Epithelial cell of esophagus (primary cell): Measurements from ENCODE around the gene WWC2.

ENCODE experiments used
- DNase-seq: peaks from one replicate; pipeline ENCODE4 v3.0.0; 2010; ENCODE audit warnings: low read depth
- H3K4me3 ChIP-seq: 2 replicates; pipeline ENCODE4 v1.5.1; 2011; ENCODE audit warnings: mild to moderate bottlenecking, low read length, control low read depth
- CTCF ChIP-seq: IDR thresholded peaks from 2 replicates; pipeline ENCODE4 v1.5.1; 2011; ENCODE audit warnings: low read depth, mild to moderate bottlenecking, low read length, control low read depth, inconsistent platforms; ENCODE audit not compliant: insufficient read depth; ENCODE audit errors: missing control alignments

Gene WWC2

GRCh38 chr4:183304538-183304937 is 205.5 kb downstream of the WWC2 start:
- DNase-seq: no peak
- no peak overlapping the region for H3K4me3 ChIP-seq
- no peak for TF ChIP-seq CTCF

- DNase-seq: no peak
- no peak for TF ChIP-seq CTCF
- H3K4me3 ChIP-seq: no peak overlapping the region
Observed at GRCh38 chr4:183306811-183307210, 207.8 kb downstream of the WWC2 start.

- H3K4me3 ChIP-seq: no peak overlapping the region
- DNase-seq: no peak
- no peak for TF ChIP-seq CTCF
Observed at GRCh38 chr4:183312841-183313240, 213.8 kb downstream of the WWC2 start.

- no peak for DNase-seq
- H3K4me3 ChIP-seq: no peak overlapping the region
- no peak for TF ChIP-seq CTCF
Observed at GRCh38 chr4:183314336-183314735, 215.3 kb downstream of the WWC2 start.

GRCh38 chr4:183314806-183315205 is 215.7 kb downstream of the WWC2 start:
- no peak for TF ChIP-seq CTCF
- no peak for DNase-seq

GRCh38 chr4:183318656-183319055 is 219.6 kb downstream of the WWC2 start:
- no peak for TF ChIP-seq CTCF
- DNase-seq: no peak
- no peak overlapping the region for H3K4me3 ChIP-seq

More at GRCh38 chr4:183314806-183315205, 215.7 kb downstream of the WWC2 start:
- H3K4me3 ChIP-seq: no peak overlapping the region

- no peak for TF ChIP-seq CTCF
- no peak within 1 kb of the TSS for H3K4me3 ChIP-seq
- DNase-seq: no peak
Observed at GRCh38 chr4:183320211-183321059, 221.4 kb downstream of the WWC2 start, which contains the start of gene CLDN22. Gene CLDN22, minus strand, starts transcription at chr4:183320276. Its CDS starts 58 bp downstream, at chr4:183320218.
